ENCODE results near the gene NFATC1.

NFATC1 gene

DNA sequence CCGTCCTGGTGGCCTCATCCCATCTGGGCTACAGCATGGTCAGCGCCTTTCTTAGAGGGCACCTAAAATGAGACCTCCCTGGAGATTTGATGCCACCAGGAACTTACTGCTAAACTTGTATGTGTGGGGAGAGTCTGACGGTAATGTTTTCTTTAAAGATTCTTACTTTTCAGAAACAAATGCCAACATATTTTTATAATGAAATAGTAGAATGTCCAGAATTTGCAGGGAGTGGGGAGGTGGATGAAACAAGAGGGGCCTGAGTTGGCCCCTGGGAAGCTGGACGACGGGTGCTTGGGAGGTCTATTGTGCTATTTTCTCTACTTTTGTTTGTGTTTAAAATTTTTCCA lies 165.1 kb downstream of the NFATC1 start:
- no peak for DNase-seq

DNA sequence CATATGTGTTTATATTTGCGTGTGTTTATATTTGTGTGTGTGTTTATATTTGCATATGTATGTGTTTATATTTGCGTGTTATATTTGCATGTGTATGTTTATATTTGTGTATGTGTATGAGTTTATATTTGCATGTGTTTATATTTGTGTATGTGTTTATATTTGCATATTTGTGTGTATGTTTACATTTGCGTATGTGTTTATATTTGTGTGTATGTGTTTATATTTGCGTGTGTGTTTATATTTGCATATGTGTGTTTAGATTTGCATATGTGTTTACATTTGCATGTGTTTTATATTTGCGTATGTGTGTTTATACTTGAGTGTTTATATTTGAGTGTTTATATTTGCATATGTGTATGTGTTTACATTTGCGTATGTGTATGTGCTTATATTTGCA lies 168.2 kb downstream of the NFATC1 start:
- no peak for DNase-seq

DNA sequence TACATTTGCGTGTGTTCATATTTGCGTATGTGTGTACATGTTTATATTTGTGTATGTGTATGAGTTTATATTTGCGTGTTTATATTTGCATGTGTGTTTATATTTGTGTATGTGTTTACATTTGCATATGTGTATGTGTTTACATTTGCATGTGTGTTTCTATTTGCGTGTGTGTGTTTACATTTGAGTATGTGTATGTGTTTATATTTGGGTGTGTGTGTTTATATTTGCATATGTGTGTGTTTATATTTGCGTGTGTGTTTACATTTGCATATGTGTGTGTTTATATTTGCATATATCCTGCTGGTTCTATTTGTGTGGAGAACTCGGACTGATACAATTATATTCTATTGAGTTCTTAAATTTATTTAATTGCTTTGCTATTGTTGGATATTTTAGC lies 168.7 kb downstream of the NFATC1 start:
- no peak for DNase-seq

DNA sequence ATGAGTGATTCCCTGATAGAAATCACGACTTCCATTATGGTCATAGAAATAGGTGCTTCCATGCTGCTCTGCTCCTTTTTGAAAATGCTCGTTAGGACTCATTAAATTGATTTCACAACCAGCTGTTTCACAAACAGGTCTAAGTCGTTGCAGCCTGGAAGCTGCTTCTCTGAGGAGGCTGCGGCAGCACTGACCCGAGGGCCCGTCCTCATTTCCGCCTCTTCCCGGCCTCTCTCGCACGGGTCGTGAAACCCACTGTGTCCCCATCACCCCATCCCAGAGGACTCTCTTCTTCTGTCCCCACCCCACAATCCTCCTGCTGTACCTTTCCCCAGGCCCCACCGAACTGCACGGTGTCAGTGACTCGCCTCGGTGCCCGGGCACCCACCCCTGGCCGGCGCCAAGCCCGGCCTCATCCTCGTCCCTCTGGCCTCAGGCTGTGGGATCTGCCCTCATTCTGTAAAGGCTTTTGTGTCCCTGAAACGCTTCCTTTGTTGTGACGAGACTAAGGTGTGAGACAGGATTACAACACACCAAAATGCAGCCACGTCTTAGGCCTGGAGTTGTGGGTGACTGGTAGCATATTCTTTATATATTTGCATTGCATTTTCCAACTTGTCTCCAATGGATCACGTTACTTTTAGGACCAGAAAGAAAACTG lies 171.2 kb downstream of the NFATC1 start:
- DNase-seq, result no peak

DNA sequence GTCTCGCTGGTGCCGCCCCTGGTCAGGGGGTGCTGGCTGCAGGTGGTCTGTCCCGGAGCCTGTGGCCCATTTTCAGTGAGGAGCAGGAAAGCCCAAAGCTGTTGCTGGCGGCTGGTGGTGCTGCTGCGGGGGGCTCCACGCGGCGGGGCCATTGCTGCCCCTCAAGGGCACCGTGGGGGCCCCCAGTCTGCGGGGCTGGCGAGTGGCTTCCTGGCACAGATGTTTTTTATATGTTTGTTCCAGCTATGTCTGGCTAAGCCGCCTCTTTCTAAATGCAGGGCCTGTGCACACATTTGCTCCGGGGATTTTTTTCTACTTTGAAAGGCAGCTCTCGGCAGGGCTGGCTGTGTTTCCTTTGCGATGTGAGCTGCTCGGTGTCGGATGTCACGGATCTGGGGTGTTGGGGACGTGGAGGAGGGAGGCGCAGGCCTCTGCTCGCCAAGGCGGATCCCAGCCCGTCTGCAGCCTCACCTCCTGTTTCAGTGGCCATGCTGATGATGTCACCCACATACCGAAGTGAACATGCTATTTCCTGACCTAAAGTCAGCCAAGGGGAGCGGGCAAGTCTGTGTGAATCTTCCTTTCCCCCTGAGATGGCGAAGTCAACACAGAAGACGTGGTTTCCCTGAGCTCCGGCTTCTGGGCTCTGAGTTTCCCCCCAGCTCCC lies 171.9 kb downstream of the NFATC1 start:
- no peak for DNase-seq

DNA sequence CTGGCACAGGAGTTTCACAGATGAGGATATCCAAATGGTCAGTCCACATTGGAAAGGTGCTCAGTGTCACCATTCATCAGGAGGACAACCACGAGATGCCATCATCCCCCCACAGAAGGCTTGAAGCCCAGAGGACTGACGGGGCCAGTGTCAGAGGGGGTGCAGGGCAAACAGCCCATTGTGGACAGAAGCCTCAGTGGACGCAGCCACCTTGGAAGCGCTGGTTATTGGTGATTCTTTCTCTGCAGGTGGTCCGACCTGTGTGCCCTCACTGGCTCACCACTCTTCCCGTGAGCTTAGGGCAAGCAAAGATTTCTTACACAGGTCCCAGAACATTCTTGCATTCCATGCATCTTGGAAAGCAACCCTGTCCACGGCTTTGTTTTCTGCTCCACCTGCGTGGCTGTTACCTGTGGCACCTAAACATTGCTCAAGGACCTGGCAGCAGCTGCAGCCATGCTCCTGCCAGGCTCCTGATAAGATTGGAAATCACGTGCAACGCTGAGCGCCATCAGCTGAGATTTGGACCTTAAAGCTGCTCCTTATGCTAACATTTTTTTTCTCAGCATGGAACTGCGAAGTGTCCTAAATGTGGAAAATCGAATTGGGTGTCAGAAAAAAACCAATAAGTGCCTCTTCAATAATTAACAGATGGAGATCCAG lies 172.9 kb downstream of the NFATC1 start:
- DNase-seq, result no peak

DNA sequence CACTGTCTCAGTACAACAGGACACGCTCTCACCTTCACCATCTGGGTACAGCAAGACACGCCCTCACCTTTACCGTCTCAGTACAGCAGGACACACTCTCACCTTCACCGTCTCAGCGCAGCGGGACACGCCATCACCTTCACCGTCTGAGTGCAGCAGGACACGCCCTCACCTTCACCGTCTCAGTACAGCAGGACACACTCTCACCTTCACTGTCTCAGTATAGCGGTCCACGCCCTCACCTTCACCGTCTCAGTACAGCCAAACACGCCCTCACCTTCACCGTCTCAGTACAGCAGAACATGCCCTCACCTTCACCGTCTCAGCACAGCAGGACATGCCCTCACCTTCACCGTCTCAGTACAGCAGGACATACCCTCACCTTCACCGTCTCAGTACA lies 174.0 kb downstream of the NFATC1 start:
- no peak for DNase-seq

DNA sequence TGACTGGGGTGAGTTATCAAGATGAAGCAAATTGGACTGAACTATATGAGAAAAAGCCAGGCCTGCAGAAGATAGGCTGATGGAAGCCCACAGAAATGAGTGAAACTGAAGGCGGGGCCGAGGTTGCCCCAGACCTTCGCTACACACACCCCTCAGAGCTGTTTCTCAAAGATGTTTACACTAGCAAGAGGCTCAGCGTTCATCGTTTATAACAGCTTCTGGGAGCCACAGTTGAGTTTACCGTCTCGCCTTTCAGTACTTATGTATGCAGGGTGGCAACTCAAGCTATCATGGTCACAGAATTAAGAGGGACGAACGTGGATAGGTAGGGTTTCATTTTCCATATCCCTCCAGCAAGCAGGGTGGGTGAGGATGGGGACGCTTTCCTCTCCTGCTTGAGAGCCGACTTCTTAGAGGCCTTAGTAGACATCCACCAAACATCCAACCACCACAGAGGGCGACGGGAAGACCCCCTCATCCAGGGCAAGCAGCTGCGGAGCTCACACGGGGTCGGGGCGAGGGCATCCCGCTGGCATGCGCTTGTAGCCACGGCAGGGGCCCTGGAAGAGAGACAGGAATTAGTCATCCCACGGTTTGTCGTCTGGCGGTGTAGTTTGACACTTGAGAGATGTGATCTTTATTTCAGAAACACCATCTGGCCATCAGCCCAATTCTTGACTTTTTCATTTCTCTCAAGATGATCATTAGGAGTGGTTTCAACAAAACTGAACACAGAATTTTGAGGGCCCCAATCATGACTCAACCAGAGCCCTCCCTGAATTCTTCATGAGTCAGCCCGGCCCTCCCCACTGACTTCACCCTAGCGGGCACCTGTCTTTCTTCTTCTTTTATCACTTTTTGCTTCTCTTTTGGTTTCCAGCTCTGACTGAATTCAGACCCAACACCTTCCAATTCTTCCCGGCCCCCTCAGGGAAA lies 174.8 kb downstream of the NFATC1 start:
- DNase-seq, result no peak

DNA sequence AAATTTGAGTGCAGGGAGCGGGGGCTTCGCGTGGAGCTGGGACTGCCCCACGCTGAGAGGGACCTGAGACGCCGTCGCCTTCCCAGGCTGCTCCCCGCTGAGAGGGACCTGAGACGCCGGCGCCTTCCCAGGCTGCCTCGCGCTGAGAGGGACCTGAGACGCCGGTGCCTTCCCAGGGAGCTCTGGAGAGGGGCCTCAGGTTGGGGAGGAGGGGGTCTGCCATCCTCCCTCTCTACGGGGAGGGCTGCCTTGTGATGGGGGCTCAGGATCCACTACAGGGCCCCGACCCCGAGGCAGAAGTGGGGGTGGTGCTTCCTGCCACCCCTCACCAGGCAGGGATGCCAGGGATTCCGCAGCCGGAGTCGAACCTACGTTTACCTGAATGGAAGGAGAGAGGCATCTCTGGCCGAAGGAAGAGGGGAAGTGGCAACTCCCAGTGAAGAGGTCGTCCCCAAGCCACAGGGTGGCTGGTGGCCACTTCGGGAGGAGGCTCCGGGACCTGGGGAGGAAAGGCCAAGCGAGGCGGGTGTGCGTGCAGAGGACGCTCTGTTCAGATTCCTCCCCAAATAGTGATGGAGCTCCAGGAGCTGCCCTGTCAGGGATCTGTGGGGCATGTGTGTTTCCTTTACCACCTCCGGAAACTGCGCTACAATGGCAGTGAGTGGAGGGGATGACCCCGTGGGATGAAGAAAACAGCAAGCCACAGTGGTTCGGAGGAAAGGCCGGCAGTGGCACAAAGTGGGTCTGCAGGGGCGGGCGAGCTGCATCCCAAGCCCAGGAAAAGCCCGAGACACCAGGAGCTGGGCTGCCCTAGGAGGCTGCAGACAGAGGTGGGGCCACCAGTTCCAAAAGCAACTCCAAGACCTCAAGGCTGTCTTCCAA lies 175.7 kb downstream of the NFATC1 start:
- DNase-seq, result no peak

DNA sequence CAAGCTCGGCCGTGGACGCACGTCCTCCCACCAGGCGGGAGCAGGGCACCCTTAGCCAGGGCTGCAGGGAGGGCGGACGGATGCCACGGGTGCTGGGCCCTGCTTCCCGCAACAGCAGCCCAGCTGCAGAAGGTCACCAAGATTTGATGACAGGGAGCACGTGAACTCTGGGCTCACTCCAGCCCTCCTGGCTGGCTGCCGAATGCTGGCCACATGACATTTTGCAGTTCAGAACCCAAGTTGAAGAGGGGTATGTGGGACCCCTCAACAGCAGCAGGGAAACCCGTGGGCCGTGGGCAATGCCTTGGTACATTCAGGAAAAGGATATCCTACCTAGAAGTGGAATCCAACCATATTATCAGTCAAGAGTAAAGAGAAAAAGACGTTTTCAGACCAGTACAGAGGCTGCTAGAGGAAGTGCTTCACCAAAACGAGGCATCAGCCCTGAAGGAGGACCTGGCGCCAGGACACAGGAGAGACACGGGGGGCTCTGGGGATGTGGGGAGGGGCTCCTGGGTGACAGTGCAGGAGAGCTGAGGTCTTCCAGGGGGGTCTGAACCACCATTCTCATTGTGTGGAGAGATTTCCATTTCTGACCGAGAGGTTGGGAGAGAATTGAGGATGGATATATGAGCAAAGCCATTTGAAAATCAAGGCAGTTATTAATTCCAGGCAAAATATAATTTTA lies 176.5 kb downstream of the NFATC1 start:
- DNase-seq, result no peak

DNA sequence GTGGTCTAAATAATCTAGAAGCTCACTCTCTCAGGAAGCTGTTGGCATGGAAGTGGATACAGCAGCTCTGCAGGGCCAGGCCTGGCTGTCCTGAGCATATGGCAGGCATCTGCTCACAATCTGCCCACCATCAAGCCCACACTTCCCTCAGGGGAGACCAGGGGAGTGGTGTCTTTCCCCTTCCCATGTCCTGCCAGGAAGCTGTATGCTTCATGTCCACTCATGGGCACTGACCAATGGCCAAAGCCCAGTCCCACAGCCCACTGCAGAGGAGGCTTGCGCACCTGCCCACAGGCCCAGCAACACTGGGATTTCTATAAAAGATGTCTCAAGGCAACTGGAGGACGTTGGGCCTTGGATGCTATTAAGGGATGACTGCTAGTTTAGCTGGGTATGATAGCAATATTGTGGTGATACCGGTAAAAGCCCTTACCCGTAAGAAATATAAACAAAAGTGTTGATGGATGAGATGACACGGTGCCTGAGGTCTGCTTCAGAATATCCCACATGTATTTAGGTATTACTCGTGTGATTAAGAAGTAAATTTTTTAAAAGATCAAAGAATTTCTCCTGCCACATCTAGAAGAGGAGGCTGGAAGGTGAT lies 177.2 kb downstream of the NFATC1 start:
- DNase-seq, result no peak

DNA sequence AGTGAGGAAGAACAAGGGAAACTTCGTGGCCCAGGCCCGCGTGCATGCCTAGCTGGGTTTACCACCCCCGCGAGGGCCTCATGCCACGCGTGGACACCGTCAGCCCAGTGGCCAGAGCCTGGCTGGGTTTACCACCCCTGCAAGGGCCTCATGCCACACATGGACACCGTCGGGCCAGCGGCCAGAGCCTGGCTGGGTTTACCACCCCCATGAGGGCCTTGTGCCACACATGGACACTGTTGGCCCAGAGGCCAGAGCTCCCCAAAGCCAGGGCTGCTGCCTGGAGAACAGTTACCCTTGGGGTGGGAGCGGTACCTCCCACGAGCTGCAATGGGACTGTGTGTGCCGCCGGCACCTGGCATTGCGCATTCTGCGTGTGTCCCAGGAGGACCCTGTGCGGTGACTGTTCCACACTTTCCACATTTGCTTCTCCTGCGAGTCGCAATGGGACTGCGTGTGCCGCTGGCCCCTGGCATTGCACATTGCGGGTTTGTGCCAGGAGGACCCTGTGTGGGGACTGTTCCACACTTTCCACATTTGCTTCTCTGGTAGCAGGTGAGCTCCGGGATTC lies 178.3 kb downstream of the NFATC1 start:
- DNase-seq, result no peak

DNA sequence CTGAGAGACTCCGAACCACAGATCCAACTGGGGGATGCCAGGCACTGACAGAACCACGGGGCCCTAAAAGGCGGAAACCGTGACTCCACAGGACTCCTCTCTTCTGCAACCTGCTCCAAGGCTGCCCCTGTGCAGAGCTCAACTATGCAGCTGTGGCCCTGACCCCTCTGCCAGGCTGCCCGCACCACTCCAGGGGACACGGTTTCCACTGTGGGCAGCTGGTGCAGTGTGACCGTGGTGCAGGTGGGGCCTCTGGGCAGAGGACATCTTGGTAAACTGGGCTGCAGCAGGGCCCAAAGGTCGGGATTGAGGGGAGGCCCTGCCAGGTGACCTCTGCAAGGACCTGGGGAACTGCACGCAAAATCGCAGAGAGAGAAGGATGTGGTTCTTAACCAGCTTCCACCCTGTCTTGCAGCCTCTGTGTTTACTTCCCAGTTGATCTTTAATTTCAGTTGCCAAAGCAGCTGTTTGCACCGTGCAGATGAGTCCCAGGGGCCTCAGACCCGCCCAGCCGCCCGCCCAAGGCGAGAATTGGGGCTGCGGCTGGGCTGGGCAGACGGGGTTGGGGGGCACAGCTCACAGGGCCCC lies 179.3 kb downstream of the NFATC1 start:
- no peak for DNase-seq

DNA sequence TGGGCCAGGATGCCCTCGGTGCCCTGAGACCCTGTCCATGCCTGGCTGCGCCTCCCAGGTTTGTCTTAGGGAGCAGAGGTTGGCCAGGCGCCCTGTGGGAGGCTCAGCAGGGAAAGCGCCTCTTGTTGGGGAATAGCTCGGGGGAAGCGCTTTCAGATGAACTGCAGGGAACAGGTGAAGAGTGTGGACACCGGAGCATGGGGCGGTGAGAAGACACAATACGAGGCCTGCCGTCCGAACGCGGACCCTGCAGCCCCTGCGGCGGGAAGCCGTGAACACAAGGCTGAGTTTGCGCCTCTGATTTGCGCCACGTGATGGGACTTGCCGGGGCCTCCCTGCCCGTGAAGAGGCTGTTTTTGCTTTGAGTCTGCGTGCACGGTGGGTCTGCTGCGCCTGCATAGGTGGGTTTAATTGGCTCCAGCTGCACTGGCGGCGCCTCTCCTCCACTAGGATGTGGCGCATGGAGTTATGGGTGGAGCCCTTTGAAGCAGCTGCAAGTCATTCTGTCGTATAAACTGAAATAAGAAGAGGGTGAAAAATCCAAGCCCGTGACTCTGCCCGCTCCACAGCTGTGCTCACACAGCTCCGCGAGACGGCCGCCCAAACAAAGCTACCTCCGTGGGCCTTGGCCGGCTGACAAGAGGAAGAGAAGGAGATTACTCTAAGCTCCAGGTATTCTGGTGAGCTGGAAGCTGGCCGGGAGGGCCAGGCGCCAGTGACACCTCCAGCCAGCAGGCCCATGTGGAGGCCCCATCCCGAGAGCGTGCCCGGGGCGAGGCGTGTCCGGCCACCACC lies 180.4 kb downstream of the NFATC1 start:
- no peak for DNase-seq

DNA sequence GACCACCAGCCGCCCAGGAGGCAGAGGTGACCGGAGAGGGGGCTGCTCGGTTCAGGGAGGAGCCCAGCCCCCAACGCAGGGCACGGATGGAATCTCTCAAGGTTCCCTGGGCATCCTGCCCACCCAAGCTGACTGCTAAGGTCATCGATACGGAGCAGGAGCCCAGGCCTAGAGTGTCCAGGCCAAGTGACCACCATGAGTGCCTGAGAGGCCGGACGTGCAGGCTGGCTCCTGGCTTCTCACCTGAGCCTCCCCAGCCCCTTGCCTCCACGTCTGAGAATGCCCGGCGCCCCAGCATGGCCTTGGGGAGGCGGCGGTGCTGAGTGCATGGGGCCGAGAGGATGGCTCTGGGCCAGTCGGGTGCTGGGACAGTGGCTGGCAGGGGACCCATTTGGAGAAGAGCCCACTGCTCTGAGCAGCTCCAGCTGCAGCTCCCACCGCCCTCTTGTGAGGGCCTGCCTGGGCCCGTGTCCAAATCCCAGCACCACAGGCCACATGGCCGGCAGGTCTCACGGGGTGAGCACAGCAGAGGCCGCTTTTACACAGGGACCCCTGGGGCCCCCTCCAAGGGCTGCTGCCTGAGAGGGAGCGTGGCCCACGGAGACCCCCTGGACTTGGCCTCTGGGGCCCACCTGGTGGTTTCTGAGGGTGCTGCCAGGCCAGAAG lies 181.1 kb downstream of the NFATC1 start:
- no peak for DNase-seq

DNA sequence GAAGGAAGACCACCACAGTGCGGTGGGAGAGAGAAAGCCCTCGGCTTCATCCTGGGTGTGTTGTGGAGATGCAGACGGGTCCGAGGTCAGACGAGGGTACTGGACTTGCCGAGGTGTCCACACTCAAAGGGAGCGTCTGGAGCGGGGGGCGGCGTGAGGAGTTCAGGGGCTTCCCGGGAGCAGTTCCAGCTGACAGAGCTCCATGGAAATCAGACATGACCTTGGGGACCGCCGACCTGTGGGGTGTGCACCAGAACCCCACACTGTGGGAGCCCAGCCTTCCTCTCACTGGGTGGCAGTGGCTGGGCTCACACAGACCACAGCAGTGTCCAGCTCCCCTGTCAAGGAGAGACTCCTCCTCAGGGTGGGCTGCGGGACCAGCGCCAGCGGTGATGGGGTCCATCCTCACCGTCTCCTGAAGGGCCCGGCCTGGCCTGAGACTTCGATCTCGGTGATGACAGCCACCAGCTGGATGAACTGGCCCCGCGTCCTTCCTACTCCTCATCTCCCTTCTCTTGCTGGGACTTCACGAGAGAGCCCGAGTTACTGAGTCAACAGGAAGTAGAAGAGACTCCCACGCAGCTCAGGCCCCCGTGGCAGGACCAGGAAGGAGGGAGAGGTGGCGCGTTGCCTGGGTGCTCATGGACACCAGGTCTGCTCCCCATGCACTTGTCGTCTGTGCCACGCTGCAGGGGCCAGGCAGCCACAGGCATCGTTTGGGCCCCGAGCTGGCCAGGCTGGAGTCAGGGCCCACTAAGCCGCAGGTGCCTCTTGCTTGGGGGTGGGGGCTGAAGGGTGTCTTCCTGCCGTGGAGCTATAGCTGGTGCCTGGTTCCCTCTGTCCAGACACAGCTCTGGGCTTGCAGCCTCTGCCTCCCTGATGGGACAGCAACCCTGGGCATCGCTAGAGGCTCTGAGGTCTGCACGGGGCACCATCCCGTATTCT lies 182.0 kb downstream of the NFATC1 start:
- no peak for DNase-seq

DNA sequence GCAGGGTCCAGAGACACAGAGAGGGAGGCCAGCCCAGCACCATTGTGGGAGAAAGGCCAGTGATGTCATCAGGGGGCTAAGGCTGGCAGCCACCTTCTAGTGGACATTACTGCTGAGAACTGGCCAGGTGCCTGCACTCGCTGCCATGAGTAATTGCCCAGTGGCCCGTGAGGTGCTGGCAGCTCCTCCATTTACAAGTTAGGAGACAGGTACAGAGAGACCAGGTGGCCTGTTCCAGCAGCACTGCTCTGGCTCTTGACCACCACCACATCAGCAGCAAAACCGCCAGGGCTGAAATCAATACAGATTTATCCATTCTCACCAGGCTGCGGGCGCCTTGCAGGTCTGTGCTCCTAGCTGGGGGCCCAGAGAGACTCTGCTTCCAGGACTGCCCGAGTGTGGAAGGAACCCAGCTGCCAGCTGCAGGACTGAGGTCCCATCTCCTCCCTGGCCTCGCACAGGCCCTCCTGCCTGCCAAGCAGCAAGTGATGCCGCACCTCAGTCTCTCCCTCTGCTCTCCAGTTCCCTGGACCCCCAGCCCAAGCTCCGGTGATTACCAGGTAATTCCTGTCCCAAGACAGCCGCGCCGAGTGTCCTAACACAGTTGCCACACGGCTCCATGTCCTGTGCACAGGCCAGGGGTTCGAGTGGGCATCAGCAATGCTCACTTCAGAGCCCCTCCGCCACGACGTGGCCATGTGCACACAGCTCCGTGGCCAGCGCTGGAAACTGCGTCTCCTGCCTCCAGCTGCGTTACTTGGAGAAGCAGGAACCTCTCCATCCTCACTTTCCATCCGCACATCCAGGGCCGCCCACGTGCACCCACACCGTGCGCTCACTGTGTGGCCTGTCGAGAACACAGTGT lies 182.9 kb downstream of the NFATC1 start:
- DNase-seq, result no peak

All from effector CD8-positive, alpha-beta T cell (primary cell).